ENCODE measurements around the gene RPS29. TPM values are rescaled to one million over a fixed set of nuclear protein-coding genes. Genes with fewer than 3 reads are reported as not detected.

The RPS29 gene
- total RNA-seq, 1 experiment from 2014 or later = 1,733 TPM

DNA sequence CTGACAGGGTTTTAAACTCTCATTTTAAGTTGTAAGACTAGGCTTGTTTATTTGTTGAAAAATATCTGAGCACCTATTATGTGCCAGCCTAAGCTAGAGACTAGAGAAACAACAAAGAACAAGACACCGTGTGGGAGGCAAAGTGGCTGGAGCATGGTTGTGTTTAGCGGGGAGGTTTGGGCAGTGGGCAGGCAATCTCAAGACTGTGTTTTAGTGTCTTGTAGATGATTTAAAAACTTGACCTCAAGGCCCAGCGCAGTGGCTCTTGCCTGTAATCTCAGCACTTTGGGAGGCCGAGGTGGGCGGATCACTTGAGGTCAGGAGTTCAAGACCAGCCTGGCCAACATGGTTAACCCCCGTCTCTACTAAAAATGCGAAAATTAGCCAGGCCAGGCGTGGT lies 26.5 kb upstream of the RPS29 start:
- Histone ChIP-seq H3K4me3 (ENCODE audit: low read depth, low read length) (no peak overlapping the region), H3K4me1 (peaks cover 8% of the 10 kb centered on the region; the same call in 1 of the 2 replicates), H3K9me3 (no peaks in the 10 kb centered on the region), H3K27me3 (replicated peaks; ENCODE audit: control insufficient read depth, insufficient read depth, low read length) (no peaks in the 10 kb centered on the region), H3K36me3 (ENCODE audit: control insufficient read depth, insufficient read depth, low read length) (no peaks in the 10 kb centered on the region)
- Mint-ChIP-seq H3K27me3 (ENCODE audit: insufficient read depth, unreplicated experiment) (no peaks in the 10 kb centered on the region), H3K27ac (ENCODE audit: unreplicated experiment) (no peak overlapping the region), H3K9me3 (ENCODE audit: unreplicated experiment) (no peaks in the 10 kb centered on the region), H3K4me1 (ENCODE audit: low read depth, unreplicated experiment) (peaks cover 6% of the 10 kb centered on the region), H3K36me3 (ENCODE audit: insufficient read depth, unreplicated experiment) (peaks cover 54% of the 10 kb centered on the region), H3K4me3 (ENCODE audit: unreplicated experiment) (no peak overlapping the region)
- BruUV-seq (replicated peaks) = no TSS peak
- ChIA-PET POLR2A (no interaction called here), CTCF (no interaction called here)
- no peak for DNase-seq
- intact Hi-C loops (cut with micrococcal nuclease; ENCODE audit: unreplicated experiment) = no loop called here
- TF ChIP-seq, protein P1, sequence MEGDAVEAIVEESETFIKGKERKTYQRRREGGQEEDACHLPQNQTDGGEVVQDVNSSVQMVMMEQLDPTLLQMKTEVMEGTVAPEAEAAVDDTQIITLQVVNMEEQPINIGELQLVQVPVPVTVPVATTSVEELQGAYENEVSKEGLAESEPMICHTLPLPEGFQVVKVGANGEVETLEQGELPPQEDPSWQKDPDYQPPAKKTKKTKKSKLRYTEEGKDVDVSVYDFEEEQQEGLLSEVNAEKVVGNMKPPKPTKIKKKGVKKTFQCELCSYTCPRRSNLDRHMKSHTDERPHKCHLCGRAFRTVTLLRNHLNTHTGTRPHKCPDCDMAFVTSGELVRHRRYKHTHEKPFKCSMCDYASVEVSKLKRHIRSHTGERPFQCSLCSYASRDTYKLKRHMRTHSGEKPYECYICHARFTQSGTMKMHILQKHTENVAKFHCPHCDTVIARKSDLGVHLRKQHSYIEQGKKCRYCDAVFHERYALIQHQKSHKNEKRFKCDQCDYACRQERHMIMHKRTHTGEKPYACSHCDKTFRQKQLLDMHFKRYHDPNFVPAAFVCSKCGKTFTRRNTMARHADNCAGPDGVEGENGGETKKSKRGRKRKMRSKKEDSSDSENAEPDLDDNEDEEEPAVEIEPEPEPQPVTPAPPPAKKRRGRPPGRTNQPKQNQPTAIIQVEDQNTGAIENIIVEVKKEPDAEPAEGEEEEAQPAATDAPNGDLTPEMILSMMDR (IDR thresholded peaks at IDR 0.05; ENCODE audit: insufficient read depth in 1 of 2, low read depth in 1 of 2, low read length in 1 of 2, severe bottlenecking in 1 of 2, unreplicated experiment in 1 of 2) = no peak

DNA sequence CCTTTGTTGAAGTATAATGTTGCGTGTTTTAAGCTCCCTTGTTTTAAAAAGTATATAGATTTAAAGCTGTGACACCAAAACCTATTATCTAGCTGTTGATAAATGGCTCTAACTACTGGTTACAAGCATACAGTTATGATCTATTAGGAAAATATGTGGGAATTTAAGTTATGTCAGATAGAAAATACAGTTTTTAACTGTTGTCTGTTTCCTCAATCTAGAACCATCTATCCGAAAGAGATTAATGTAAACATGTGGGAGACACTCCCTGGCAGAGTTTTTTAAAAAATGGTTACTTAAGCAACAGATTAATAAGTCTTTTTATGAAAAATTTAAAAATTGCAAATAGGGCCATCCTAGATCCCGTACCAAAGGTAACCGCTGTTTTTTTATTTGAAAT lies 26.1 kb upstream of the RPS29 start:
- POLR2A ChIA-PET = no interaction called here
- Mint-ChIP-seq H3K27ac (ENCODE audit: unreplicated experiment) (no peak overlapping the region), H3K27me3 (ENCODE audit: insufficient read depth, unreplicated experiment) (no peaks in the 10 kb centered on the region), H3K36me3 (ENCODE audit: insufficient read depth, unreplicated experiment) (peaks cover 50% of the 10 kb centered on the region), H3K9me3 (ENCODE audit: unreplicated experiment) (no peaks in the 10 kb centered on the region), H3K4me3 (ENCODE audit: unreplicated experiment) (no peak overlapping the region), H3K4me1 (ENCODE audit: low read depth, unreplicated experiment) (peaks cover 2% of the 10 kb centered on the region)
- Histone ChIP-seq H3K4me1 (peaks cover 4% of the 10 kb centered on the region; the same call in 1 of the 2 replicates), H3K9me3 (no peaks in the 10 kb centered on the region), H3K4me3 (ENCODE audit: low read depth, low read length) (no peak overlapping the region), H3K36me3 (ENCODE audit: control insufficient read depth, insufficient read depth, low read length) (no peaks in the 10 kb centered on the region), H3K27me3 (replicated peaks; ENCODE audit: control insufficient read depth, insufficient read depth, low read length) (no peaks in the 10 kb centered on the region)
- intact Hi-C loops (cut with micrococcal nuclease; ENCODE audit: unreplicated experiment) = no loop called here
- no peak for DNase-seq
- TF ChIP-seq, protein P1 (IDR thresholded peaks at IDR 0.05; ENCODE audit: insufficient read depth in 1 of 2, low read depth in 1 of 2, low read length in 1 of 2, severe bottlenecking in 1 of 2, unreplicated experiment in 1 of 2) = no peak
- BruUV-seq (replicated peaks) = no TSS peak
- CTCF ChIA-PET = no interaction called here

DNA sequence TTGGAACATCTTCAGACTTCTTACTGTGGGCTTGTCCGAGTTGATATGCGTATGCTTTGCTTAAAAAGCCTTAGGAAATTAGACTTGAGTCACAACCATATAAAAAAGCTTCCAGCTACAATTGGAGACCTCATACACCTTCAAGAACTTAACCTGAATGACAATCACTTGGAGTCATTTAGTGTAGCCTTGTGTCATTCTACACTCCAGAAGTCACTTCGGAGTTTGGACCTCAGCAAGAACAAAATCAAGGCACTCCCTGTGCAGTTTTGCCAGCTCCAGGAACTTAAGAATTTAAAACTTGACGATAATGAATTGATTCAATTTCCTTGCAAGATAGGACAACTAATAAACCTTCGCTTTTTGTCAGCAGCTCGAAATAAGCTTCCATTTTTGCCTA lies 21.4 kb upstream of the RPS29 start:
- H3K4me3 Mint-ChIP-seq (ENCODE audit: unreplicated experiment) = no peak overlapping the region
- H3K27me3 ChIP-seq (replicated peaks; ENCODE audit: control insufficient read depth, insufficient read depth, low read length) = no peaks in the 10 kb centered on the region
- no peaks in the 10 kb centered on the region for H3K4me1 Mint-ChIP-seq (ENCODE audit: low read depth, unreplicated experiment)
- H3K4me1 ChIP-seq = no peaks in the 10 kb centered on the region
- no peak overlapping the region for H3K27ac Mint-ChIP-seq (ENCODE audit: unreplicated experiment)
- peaks cover 54% of the 10 kb centered on the region for H3K36me3 Mint-ChIP-seq (ENCODE audit: insufficient read depth, unreplicated experiment)
- no peaks in the 10 kb centered on the region for H3K27me3 Mint-ChIP-seq (ENCODE audit: insufficient read depth, unreplicated experiment)
- DNase-seq = no peak
- ChIA-PET CTCF (no interaction called here), POLR2A (no interaction called here)
- no peaks in the 10 kb centered on the region for H3K9me3 Mint-ChIP-seq (ENCODE audit: unreplicated experiment)
- H3K36me3 ChIP-seq (ENCODE audit: control insufficient read depth, insufficient read depth, low read length) = no peaks in the 10 kb centered on the region; the same call in 1 of the 2 replicates
- intact Hi-C loops (cut with micrococcal nuclease; ENCODE audit: unreplicated experiment) = no loop called here
- TF ChIP-seq, protein P1 (IDR thresholded peaks at IDR 0.05; ENCODE audit: insufficient read depth in 1 of 2, low read depth in 1 of 2, low read length in 1 of 2, severe bottlenecking in 1 of 2, unreplicated experiment in 1 of 2) = no peak
- no TSS peak for BruUV-seq (replicated peaks)
- H3K9me3 ChIP-seq = no peaks in the 10 kb centered on the region
- H3K4me3 ChIP-seq (ENCODE audit: low read depth, low read length) = no peak overlapping the region

All from Caco-2 (cell line).